AG04449 (cell line): ENCODE results near the gene LRRTM3.

Experiments used
- CTCF ChIA-PET: fragments of 350-600 bp; formaldehyde crosslinking; extraction: SDS; loops from one replicate; lab custom pipeline; 2021; ENCODE audit warnings: antibody characterized with exemption; lab: Yijun Ruan, JAX
- POLR2A ChIA-PET: fragments of 400-600, 350-600 bp; formaldehyde crosslinking; extraction: SDS; loops from one replicate; lab custom pipeline; 2020; ENCODE audit warnings: antibody characterized with exemption, inconsistent platforms; lab: Yijun Ruan, JAX
- DNase-seq: peaks from one replicate; pipeline ENCODE4 v3.0.0-alpha.2; 2010; ENCODE audit warnings: low read depth, low spot score
- H3K4me3 ChIP-seq: 2 replicates; pipeline ENCODE4 v1.5.1; 2011; ENCODE audit warnings: low read depth, mild to moderate bottlenecking, control low read depth, low read length
- CTCF ChIP-seq: IDR thresholded peaks from one replicate; pipeline ENCODE4 v1.5.1; 2011; ENCODE audit warnings: mild to moderate bottlenecking, moderate library complexity, low read length, control low read depth, inconsistent platforms; ENCODE audit not compliant: insufficient read depth; ENCODE audit errors: missing control alignments

Gene LRRTM3

GRCh38 chr10:67075491-67075971 is 149.7 kb downstream of the LRRTM3 start:
- no peak for TF ChIP-seq CTCF
- DNase-seq, result no peak
- ChIA-PET POLR2A (no interaction called here), CTCF (no interaction called here)
- no peak overlapping the region for H3K4me3 ChIP-seq

DNA sequence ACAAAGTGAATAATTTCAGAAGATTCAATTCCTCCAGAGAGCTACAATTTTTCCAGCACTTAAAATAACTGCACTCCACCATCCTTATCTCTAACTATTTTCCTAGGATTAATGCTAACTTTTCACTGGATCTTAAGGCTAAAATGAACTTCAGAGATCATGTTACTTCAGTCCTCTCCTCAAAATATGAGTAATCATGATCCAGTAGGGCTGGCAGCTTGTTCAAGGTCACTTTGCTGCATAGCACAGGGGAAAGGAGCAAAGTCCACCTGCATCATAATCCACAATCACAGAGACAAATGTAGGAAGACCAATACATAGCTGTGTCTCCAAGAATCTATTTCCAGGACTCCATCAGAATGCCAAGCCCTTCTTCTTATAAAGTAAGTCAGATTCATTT is 150.3 kb downstream of the LRRTM3 start:
- H3K4me3 ChIP-seq, result no peak overlapping the region
- no peak for TF ChIP-seq CTCF
- POLR2A ChIA-PET, result no interaction called here
- CTCF ChIA-PET, result no interaction called here
- DNase-seq, result no peak

DNA sequence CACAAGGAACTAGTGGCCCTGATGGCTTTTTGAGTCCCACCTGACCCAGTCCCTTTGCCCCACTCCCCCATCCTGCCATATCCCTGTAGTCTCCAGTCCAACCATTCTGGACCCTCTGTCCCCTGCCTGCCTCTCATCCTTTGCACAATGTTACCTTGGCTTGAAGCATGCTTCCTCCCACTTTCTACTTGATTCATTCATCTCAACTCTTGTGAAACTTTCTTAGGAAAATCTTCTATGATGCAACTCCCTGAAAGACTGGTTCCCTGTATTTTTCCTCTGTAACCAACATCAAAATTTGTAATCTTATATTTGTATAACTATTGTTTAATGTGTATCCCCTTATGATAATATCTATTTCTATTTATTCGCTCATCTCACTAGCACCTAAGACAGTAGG is 151.5 kb downstream of the LRRTM3 start:
- TF ChIP-seq CTCF, result no peak
- POLR2A ChIA-PET, result no interaction called here
- CTCF ChIA-PET, result no interaction called here
- H3K4me3 ChIP-seq, result no peak overlapping the region
- no peak for DNase-seq

- no peak overlapping the region for H3K4me3 ChIP-seq
- TF ChIP-seq CTCF, result no peak
- POLR2A ChIA-PET, result no interaction called here
- CTCF ChIA-PET, result no interaction called here
- DNase-seq, result no peak
Measured at GRCh38 chr10:67079126-67079525, 153.3 kb downstream of the LRRTM3 start.

DNA sequence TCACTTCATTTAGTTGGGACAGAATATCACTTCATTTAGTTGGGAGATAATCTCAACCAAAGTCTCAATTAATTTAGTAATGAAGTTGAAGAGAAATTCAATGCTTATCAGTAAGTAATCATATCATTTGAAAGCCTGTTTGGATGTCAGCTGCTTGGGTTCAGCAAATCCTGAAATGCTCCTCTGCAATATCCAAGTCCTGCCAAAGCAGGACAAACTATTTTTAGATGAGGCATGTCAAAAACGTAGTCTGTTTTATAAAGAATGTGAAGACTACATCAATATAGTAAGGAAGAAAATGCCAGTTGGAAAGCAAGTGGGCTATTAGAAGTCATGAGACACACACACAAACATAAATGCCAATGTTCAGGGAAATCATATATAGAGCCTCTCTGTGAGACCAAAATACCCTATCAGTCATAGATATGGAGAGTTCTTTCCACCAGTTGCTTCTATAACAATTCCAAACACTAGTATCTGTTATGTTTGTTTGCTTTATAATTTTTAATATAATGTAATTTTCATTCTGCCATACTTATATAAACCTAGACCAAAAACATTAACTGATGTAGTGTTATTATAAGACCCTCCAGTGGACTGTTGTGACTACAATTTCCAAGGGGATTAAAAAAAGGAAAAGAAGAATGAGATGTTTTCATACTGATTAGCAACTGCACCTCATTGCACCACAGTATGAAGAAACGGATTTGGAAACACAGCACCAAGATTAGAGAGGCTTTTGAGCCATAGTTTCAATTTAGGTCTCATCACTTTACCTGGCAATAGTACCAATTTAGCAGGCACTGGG is 160.7 kb downstream of the LRRTM3 start:
- TF ChIP-seq CTCF, result no peak
- CTCF ChIA-PET, result no interaction called here
- DNase-seq, result no peak
- no peak overlapping the region for H3K4me3 ChIP-seq
- POLR2A ChIA-PET, result no interaction called here

GRCh38 chr10:67087135-67087425 is 161.2 kb downstream of the LRRTM3 start:
- POLR2A ChIA-PET, result no interaction called here
- no peak overlapping the region for H3K4me3 ChIP-seq
- DNase-seq, result no peak
- TF ChIP-seq CTCF, result no peak
- CTCF ChIA-PET, result no interaction called here
